H1 (cell line): ENCODE data around the gene EHHADH. TPM values are rescaled to one million over a fixed set of nuclear protein-coding genes. Genes with fewer than 3 reads are reported as not detected.

Experiments
- CTCF ChIA-PET: fragments of 300-600 bp; sonication (Branson Sonifier 250); formaldehyde crosslinking; loops from one replicate; lab custom pipeline; 2021; ENCODE audit not compliant: partially characterized antibody; lab: Charles Lee
- POLR2A ChIA-PET: fragments of 300-600 bp; sonication (Branson Sonifier 250); formaldehyde crosslinking; loops from one replicate; lab custom pipeline; 2021; ENCODE audit warnings: inconsistent platforms; ENCODE audit not compliant: partially characterized antibody; lab: Charles Lee
- DNase-seq, 2 experiments: peaks; one replicate each; pipeline versions ENCODE4 v3.0.0 to v3.0.0-alpha.2; 2010 to 2022; ENCODE audit warnings: low spot score in 2 of 2, low read depth in 1 of 2, mixed read lengths in 1 of 2
- FAIRE-seq: peaks from 2 replicates; lab custom pipeline; 2011; peaks lifted over from hg19 to GRCh38; lab: Jason Lieb, UNC
- H2AFZ ChIP-seq: 2 replicates; pipeline ENCODE4 v1.8.1; 2012; ENCODE audit warnings: low read length, inconsistent platforms
- H2AK5ac ChIP-seq: 2 replicates; pipeline ENCODE4 v1.6.1; 2013; ENCODE audit warnings: low read depth, low read length
- H2BK120ac ChIP-seq: replicated peaks from 2 replicates; pipeline ENCODE3; 2013; ENCODE audit warnings: low read depth, low read length, inconsistent platforms
- H2BK12ac ChIP-seq: 2 replicates; pipeline ENCODE4 v1.6.1; 2013; ENCODE audit warnings: low read depth, low read length
- H2BK15ac ChIP-seq: 2 replicates; pipeline ENCODE4 v1.6.1; 2013; ENCODE audit warnings: low read length
- H2BK20ac ChIP-seq: 2 replicates; pipeline ENCODE4 v1.6.1; 2013; ENCODE audit warnings: low read length
- H2BK5ac ChIP-seq: 2 replicates; pipeline ENCODE4 v1.6.1; 2013; ENCODE audit warnings: low read depth, low read length
- H3K14ac ChIP-seq: 2 replicates; pipeline ENCODE4 v1.6.1; 2013; ENCODE audit warnings: inconsistent platforms; ENCODE audit not compliant: insufficient read length
- H3K18ac ChIP-seq: 2 replicates; pipeline ENCODE4 v1.6.1; 2013; ENCODE audit warnings: low read length; ENCODE audit errors: extremely low read depth
- H3K23ac ChIP-seq: 2 replicates; pipeline ENCODE4 v1.6.1; 2013; ENCODE audit warnings: inconsistent platforms; ENCODE audit not compliant: insufficient read length
- H3K23me2 ChIP-seq: 2 replicates; pipeline ENCODE4 v1.6.1; 2013; ENCODE audit warnings: low read depth, low read length
- H3K27ac ChIP-seq: 2 replicates; pipeline ENCODE4 v1.6.1; 2011; ENCODE audit warnings: low read depth, low read length, inconsistent platforms
- H3K27me3 ChIP-seq, 4 experiments: replicated peaks in 1 of 4; 1 replicate in 1 of 4; 2 replicates in 3 of 4; pipeline versions ENCODE4 v1.6.1 to v1.8.1; 2011 to 2013; ENCODE audit warnings: low read length in 3 of 4, mild to moderate bottlenecking in 3 of 4, inconsistent platforms in 2 of 4, mixed read lengths in 2 of 4, moderate library complexity in 1 of 4; ENCODE audit not compliant: control insufficient read depth in 3 of 4, insufficient read depth in 3 of 4; ENCODE audit errors: extremely low read depth in 1 of 4
- H3K36me3 ChIP-seq, 4 experiments: 2 replicates each; pipeline versions ENCODE4 v1.6.1 to v1.8.1; 2011 to 2013; ENCODE audit warnings: mild to moderate bottlenecking in 4 of 4, low read length in 3 of 4, moderate library complexity in 2 of 4, control low read depth in 1 of 4, inconsistent platforms in 1 of 4; ENCODE audit not compliant: insufficient read depth in 4 of 4, control insufficient read depth in 2 of 4
- H3K4ac ChIP-seq: replicated peaks from 2 replicates; pipeline ENCODE3; 2013; ENCODE audit warnings: low read length, low read depth, mixed read lengths, inconsistent platforms; ENCODE audit not compliant: insufficient read length
- H3K4me1 ChIP-seq, 4 experiments: replicated peaks in 1 of 4; 1 replicate in 1 of 4; 2 replicates in 3 of 4; pipeline versions ENCODE4 v1.6.1 to v1.8.1; 2011 to 2013; ENCODE audit warnings: low read length in 3 of 4, inconsistent platforms in 2 of 4, mixed read lengths in 1 of 4; ENCODE audit not compliant: insufficient read depth in 4 of 4, control insufficient read depth in 3 of 4
- H3K4me2 ChIP-seq, 2 experiments: 2 replicates each; pipeline versions ENCODE4 v1.6.1 to v1.8.1; 2011 to 2013; ENCODE audit warnings: low read depth in 2 of 2, low read length in 2 of 2, control low read depth in 1 of 2, inconsistent platforms in 1 of 2, mild to moderate bottlenecking in 1 of 2; ENCODE audit not compliant: insufficient read depth in 1 of 2
- H3K4me3 ChIP-seq, 4 experiments: fragments of 200-600, 300-600 bp in 1 of 4; sonication (generic), shearing (Covaris generic), sonication (Bioruptor Twin) in 1 of 4; 2 replicates each; pipeline versions ENCODE4 v1.5.1 to v1.8.1; 2011 to 2016; ENCODE audit warnings: low read length in 4 of 4, low read depth in 3 of 4, control low read depth in 2 of 4, inconsistent platforms in 2 of 4, mild to moderate bottlenecking in 2 of 4, mixed read lengths in 1 of 4, moderate library complexity in 1 of 4; ENCODE audit not compliant: insufficient read depth in 2 of 4; ENCODE audit errors: extremely low read depth in 1 of 4
- H3K56ac ChIP-seq: replicated peaks from 2 replicates; pipeline ENCODE3; 2013; ENCODE audit warnings: low read depth, mild to moderate bottlenecking, mixed read lengths, low read length, inconsistent platforms; ENCODE audit not compliant: insufficient read length
- H3K79me1 ChIP-seq: 2 replicates; pipeline ENCODE4 v1.6.1; 2013; ENCODE audit warnings: low read depth, low read length, control low read depth
- H3K79me2 ChIP-seq, 2 experiments: 2 replicates each; pipeline versions ENCODE4 v1.6.1 to v1.8.1; 2012 to 2013; ENCODE audit warnings: low read length in 2 of 2, mild to moderate bottlenecking in 2 of 2, inconsistent platforms in 1 of 2; ENCODE audit not compliant: insufficient read depth in 2 of 2, control insufficient read depth in 1 of 2
- H3K9ac ChIP-seq, 4 experiments: replicated peaks in 1 of 4; 1 replicate in 1 of 4; 2 replicates in 3 of 4; pipeline versions ENCODE4 v1.6.1 to v1.8.1; 2011 to 2013; ENCODE audit warnings: low read depth in 3 of 4, low read length in 3 of 4, control low read depth in 2 of 4, mild to moderate bottlenecking in 2 of 4, moderate library complexity in 2 of 4, inconsistent platforms in 1 of 4; ENCODE audit errors: extremely low read depth in 1 of 4
- H3K9me3 ChIP-seq, 2 experiments: 2 replicates each; pipeline versions ENCODE4 v1.6.1 to v1.8.1; 2012 to 2013; ENCODE audit warnings: mild to moderate bottlenecking in 2 of 2, moderate library complexity in 2 of 2, control low read depth in 1 of 2, inconsistent platforms in 1 of 2, low read depth in 1 of 2, low read length in 1 of 2, mixed read lengths in 1 of 2; ENCODE audit not compliant: insufficient read depth in 2 of 2
- H4K20me1 ChIP-seq, 2 experiments: replicated peaks in 1 of 2; 2 replicates each; pipeline versions ENCODE3 to v1.8.1; 2011 to 2013; ENCODE audit warnings: inconsistent platforms in 2 of 2, low read length in 2 of 2, mild to moderate bottlenecking in 1 of 2; ENCODE audit not compliant: insufficient read depth in 2 of 2, control insufficient read depth in 1 of 2
- H4K5ac ChIP-seq: 2 replicates; pipeline ENCODE4 v1.6.1; 2013; ENCODE audit warnings: low read length, low read depth, mixed read lengths, inconsistent platforms; ENCODE audit not compliant: insufficient read length
- H4K8ac ChIP-seq: 2 replicates; pipeline ENCODE4 v1.8.0; 2013; ENCODE audit warnings: mild to moderate bottlenecking, moderate library complexity, low read length, inconsistent platforms; ENCODE audit not compliant: insufficient read depth; ENCODE audit errors: extremely low read depth
- H4K91ac ChIP-seq: replicated peaks from 2 replicates; pipeline ENCODE3; 2013; ENCODE audit warnings: low read length, mixed read lengths, inconsistent platforms; ENCODE audit not compliant: insufficient read length
- CTBP2 ChIP-seq: IDR thresholded peaks from 2 replicates; pipeline ENCODE4 v1.7.0; 2011; ENCODE audit warnings: borderline replicate concordance, mild to moderate bottlenecking, moderate library complexity, mixed read lengths, low read length; ENCODE audit not compliant: insufficient read depth, insufficient read length
- RFX5 ChIP-seq: IDR thresholded peaks from 2 replicates; pipeline ENCODE4 v1.6.1; 2011; ENCODE audit warnings: low read depth, low read length, improper control_type of control experiment, borderline replicate concordance
- WGBS, 2 experiments: shearing (Covaris generic) in 1 of 2; methylation state at CpG; one replicate each; pipeline versions ENCODE4 v1.1.6 to v1.1.7; 2013 to 2015; ENCODE audit warnings: low lambda C conversion rate in 2 of 2, mixed read lengths in 2 of 2, inconsistent platforms in 1 of 2, low coverage in 1 of 2, missing lambda C conversion rate in 1 of 2; ENCODE audit not compliant: insufficient replicate concordance in 2 of 2, insufficient coverage in 1 of 2, insufficient read length in 1 of 2; ENCODE audit errors: extremely low coverage in 1 of 2, missing lambda C conversion rate in 1 of 2; 5-methylcytosine and 5-hydroxymethylcytosine counted together
- polyA plus RNA-seq, 7 experiments: library from polyadenylated mRNA; depleted of rRNA in 3 of 7; stranded (reverse) in 5 of 7; unstranded in 2 of 7; fragments of >200 nt in 5 of 7; fragments of 200-250 nt in 2 of 7; gene quantifications; 1 replicate in 5 of 7; 2 replicates in 1 of 7; 4 replicates in 1 of 7; pipeline versions ENCODE4 v1.2.1 to v1.2.3, GENCODE V29; 2011 to 2013; ENCODE audit warnings: missing spikeins in 2 of 7, mixed read lengths in 2 of 7
- total RNA-seq: library from RNA; stranded (reverse); fragmentation: NEBNext Ultra II Directional; extraction: Animal tissue kit (Norgen Biotek cat#: 25700); gene quantifications from 2 replicates; pipeline ENCODE4 v1.2.1, GENCODE V29; 2021

The EHHADH gene
- total and polyA plus RNA-seq, 2 of the 8 experiments (the other 6 are each of a cell fraction or from before 2014, with no cell fraction given): 1.4 to 3.5 TPM

DNA sequence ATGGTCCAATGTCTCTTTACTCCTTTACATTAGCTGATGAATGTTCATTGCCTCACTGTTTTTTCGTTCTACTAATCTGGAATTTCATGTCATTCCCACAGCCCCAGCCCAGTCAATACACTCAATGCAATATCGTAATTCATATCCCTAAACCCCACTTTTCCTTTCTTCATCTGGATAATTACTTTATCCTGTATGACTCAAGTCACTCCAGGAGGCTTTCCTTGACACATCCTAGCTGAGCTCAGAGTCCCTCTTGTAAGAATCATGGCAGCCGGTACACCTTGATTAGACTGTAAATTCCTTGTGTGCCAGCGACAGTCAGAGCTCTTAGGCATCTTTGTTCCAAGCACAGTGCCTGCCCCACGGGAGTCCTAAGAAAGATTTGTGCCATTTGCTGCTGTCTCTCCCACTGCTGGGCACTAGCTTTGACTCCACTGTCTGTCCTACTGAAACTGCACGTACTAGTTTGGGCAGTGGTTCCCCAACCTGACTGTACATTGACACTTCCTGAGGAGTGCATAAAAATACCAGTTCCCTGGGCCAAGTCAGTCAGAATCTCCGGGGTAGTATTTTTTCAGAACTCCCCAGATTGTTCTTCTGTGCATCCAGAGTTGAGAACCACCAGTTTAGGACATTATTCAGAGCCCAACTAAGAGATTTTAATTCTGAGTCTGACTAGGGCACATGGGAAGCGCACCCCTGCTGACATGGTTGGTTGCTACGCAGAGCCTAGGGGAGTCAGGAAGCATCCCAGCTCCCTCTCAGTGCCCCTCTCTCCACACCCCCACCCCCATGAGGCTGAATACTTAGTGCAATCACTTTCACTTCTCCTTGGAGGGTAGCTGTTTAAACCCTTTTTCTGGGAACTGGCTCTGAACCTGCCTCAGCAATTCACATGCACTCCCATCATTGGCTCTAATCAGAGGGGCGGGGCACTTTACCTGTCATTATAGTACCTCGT, 81.5 kb downstream of the EHHADH start:
- Histone ChIP-seq H3K56ac (no peak overlapping the region), H2BK12ac (no peak overlapping the region), H3K9me3 (no peaks in the 10 kb centered on the region), H4K20me1 (no peaks in the 10 kb centered on the region), H3K4me3 (no peak overlapping the region), H2BK5ac (no peak overlapping the region), H4K91ac (no peak overlapping the region), H3K23ac (no peak overlapping the region), H3K4me1 (peaks cover 3 to 16% (median 7%) of the 10 kb centered on the region in 4 experiments; a peak in 6 of 7 replicates), H3K27me3 (no peaks in the 10 kb centered on the region), H3K23me2 (0 out of 2 replicates have a peak, but pooled peaks cover 3% of the 10 kb centered on the region), H4K8ac (no peak overlapping the region), H2BK120ac (no peak overlapping the region), H3K27ac (no peak overlapping the region), H4K5ac (no peak overlapping the region), H3K4me2 (no peak overlapping the region), H3K36me3 (no peaks in the 10 kb centered on the region), H3K14ac (no peak overlapping the region), H3K18ac (no peak overlapping the region), H3K4ac (no peak overlapping the region), H3K9ac (no peak overlapping the region), H2BK15ac (no peak overlapping the region), H2BK20ac (no peak overlapping the region), H3K79me2 (no peaks in the 10 kb centered on the region), H3K79me1 (no peaks in the 10 kb centered on the region), H2AK5ac (no peak overlapping the region), H2AFZ (no peak overlapping the region; the same call in 1 of the 2 replicates)
- FAIRE-seq: no peak
- ChIA-PET CTCF (interaction anchor here (0.5 to 2.6 kb wide), 11 partner anchors 9 to 484 kb away, joined by 3 to 9 read pairs (median 3); no protein-coding TSS in a partner anchor), POLR2A (no interaction called here)
- WGBS, 2 experiments: 84 to 100% methylated on average over 1 to 11 of the region's 11 CpGs
- TF ChIP-seq RFX5 (peak; percentile 53; the same call in 1 of the 2 replicates), CTBP2 (no peak)
- no peak for DNase-seq
